Sciatic nerve (tissue), 2 donors: Measurements from ENCODE around the gene KIF5C. TPM values are rescaled to one million over a fixed set of nuclear protein-coding genes. Genes with fewer than 3 reads are reported as not detected.

ENCODE experiments used
- ATAC-seq: fragments of 200-7000 bp; cut with Tn5 transposase; one replicate; pipeline ENCODE4 v1.9.1; 2020; ENCODE audit warnings: mild to moderate bottlenecking, moderate library complexity
- DNase-seq: peaks from one replicate; pipeline ENCODE4 v3.0.0-alpha.2; 2020; ENCODE audit warnings: low spot score
- intact Hi-C: fragments of 100-400 bp; cut with DNase I; formaldehyde crosslinking; loops from one replicate; pipeline ENCODE4 v1.14.2; 2022
- total RNA-seq: library from RNA; stranded (reverse); fragmentation: NEBNext Ultra II Directional; extraction: Animal tissue kit (Norgen Biotek cat#: 25700); gene quantifications from one replicate; pipeline ENCODE4 v1.2.1, GENCODE V29; 2021
- donor health status: DM: no; HTN: no; CAD: no.
- donor health status: DM: no; HTN: no; CAD: no.

The KIF5C gene
- total RNA-seq, 1 donor from 2014 or later, result 62.7 TPM

GRCh38 chr2:149023091-149023490 is 148.1 kb downstream of the KIF5C start:
- no peak for DNase-seq
- intact Hi-C loops, result no loop called here
- no peak for ATAC-seq

DNA sequence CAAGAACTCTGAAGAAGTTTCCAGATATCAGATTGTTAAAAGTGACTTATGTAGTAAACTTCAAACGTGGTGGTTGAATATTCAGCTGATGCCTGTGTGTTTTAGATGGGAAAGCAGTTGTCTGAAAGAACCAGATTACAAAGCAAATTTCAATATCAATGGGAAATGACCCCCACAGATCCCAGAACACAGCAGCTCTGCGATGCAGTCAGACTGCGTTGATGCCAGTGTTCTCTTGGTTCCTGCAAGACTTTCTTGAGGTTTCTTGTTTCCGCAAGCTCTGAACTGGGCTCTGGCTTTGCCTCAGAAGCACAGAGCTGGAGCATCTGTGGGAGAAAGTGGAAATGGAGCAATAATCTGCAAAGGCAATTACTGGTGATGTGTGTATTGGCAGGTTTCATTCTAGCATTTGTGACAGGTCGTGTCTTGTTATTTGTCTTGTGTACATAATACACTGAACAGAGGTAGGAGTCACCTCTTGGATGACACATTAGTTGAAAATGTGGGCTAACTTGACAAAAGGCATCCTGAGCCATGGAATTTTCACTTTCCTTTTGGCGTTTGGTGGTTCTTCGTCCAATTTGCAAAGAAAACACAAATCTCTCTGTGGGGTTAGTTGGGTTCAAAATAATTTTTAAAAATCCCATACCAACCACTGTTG is 152.7 kb downstream of the KIF5C start:
- intact Hi-C loops, result no loop called here
- no peak for DNase-seq
- no peak for ATAC-seq

DNA sequence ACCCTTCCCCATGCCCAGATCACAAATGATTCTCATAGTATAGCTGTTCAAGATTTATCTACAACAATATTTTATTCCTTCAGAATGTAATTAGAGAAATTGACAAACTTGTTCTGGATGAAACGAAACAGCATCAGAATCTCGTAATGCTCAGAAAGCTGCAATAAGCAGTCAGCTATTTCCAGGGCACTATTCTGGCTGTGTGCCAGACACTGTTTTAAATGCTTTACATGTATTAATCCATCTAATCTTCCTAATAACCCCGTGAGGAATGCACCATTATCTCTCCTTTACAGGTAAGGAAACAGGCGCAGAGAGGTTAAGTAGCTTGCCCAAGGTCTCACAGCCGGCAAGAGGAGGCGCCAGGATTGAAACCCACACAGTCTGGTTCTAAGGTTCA is 153.3 kb downstream of the KIF5C start:
- intact Hi-C loops, result no loop called here
- DNase-seq (no peak), ATAC-seq (no peak)

- ATAC-seq, result no peak
- intact Hi-C loops, result no loop called here
- DNase-seq, result no peak
These were observed 153.9 kb downstream of the KIF5C start for GRCh38 chr2:149028891-149029290.

GRCh38 chr2:149029307-149029965 is 154.4 kb downstream of the KIF5C start:
- ATAC-seq, result no peak
- intact Hi-C loops, result no loop called here
- DNase-seq, result no peak

DNA sequence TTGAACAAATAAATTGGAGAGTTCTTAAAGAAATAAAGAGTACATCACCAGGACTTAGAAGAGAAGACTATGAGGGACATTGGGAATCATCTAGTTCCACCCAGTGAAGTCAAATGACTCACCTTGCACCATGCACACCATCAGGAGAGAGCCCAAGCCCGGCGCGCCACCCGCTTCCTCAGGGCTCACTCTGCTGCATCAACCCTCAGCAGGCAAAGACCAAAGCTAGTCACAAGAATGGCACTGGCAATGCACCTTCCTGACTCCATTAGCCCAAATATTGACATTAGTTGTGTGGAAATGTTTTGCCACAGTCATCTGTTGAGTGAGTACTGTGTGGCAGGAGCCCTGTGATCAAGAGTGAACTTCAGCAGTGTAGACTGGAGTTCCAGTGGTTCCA is 156.4 kb downstream of the KIF5C start:
- intact Hi-C loops, result no loop called here
- DNase-seq (no peak), ATAC-seq (no peak)

- DNase-seq (no peak), ATAC-seq (no peak)
- intact Hi-C loops, result no loop called here
These were observed 158.7 kb downstream of the KIF5C start for GRCh38 chr2:149033716-149034115.

DNA sequence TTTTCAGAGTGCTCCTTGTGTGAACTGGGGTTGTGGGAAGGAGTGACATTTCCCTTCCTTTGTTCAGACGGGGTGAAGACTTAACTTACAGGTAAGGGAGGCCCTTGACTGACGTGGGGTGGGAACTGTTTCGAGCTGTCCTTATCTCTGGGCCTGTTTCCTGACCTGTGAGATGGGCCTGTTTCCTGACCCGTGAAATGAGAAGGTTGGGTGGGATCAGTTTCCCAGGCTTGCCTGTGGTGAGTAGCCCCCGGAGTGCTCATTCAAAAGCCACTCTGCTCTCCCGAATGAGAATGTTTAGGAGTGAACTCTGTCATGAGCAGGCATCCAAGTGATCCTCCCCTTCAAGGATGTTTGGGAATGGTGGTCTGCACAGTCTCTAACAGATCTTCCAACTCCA is 159.4 kb downstream of the KIF5C start:
- intact Hi-C loops, result no loop called here
- no peak for ATAC-seq
- no peak for DNase-seq

GRCh38 chr2:149036507-149037293 is 161.7 kb downstream of the KIF5C start:
- ATAC-seq (no peak), DNase-seq (no peak)
- intact Hi-C loops, result no loop called here

- intact Hi-C loops, result no loop called here
- no peak for ATAC-seq
- no peak for DNase-seq
These were observed 162.8 kb downstream of the KIF5C start for GRCh38 chr2:149037851-149038250.

DNA sequence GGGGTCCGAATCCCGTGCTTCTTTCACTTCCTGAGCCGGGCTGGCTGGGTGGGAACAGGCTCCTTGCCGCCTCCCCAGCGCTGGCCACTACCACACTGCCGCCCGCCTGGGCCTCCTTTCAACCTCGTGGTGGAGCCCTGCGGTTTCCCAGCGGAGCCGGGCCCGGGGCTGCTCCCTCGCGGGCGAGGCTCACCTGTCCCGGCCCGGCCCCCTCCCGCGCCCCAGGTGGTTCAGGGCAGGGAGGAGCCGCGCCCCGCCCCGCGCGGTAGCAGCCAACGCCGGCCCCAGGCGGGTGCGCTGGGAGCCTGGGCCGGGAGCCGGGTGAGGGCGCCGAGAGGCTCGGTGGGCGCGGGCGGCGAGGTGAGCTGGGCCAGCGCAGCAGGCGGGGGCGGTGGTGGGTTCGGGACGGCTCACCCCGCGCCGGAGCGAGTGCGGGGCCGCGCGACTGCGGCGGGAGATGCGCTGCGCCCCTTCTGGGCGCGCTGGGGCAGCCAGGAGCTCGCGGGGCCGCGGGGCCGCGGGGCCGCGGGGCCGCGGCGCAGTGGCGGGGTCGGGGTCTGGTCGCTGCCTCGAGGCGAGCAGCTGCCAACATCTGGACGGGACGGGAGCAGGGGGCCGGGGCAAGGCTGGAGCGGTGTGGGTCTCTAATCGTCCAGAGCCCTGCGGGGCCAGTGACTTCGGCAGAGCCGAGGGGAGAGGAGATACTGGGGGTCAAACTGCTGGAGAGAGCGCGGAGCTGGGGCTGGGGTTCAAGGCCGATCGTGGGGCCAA is 163.6 kb downstream of the KIF5C start, which contains the start of gene LYPD6B:
TSS of gene LYPD6B (plus strand) at position 258 of the 771 bp plus-strand sequence. CDS start 92,250 bp downstream, outside the sequence.
- DNase-seq (no peak), ATAC-seq (peak; percentile 17)
- intact Hi-C loops, result no loop called here

DNA sequence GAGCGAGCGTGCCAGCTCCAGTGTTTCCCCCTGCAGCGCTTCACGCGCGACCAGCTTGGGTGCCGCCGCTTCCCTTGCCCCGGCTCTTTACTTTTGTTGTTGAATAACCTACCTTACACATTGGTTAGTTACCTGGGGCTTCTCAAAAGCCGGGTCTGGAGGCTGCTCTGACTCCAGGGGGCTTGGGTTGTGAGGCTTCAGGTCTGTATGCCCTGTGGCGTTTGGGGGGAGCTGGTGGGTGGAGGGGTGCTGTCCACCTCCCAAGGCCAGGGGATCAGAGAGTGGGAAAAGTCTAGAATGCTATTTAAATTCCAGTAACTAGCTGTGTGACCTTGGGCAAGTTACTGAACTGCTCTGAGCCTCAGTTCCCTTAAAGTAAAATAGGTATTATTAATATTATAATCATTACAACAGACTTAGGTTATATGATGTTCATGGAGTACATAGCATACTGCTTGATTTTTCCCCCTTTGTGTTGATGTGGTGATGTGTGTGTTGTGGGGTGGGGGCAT is 164.2 kb downstream of the KIF5C start:
- intact Hi-C loops, result no loop called here
- ATAC-seq, result no peak
- DNase-seq, result no peak

DNA sequence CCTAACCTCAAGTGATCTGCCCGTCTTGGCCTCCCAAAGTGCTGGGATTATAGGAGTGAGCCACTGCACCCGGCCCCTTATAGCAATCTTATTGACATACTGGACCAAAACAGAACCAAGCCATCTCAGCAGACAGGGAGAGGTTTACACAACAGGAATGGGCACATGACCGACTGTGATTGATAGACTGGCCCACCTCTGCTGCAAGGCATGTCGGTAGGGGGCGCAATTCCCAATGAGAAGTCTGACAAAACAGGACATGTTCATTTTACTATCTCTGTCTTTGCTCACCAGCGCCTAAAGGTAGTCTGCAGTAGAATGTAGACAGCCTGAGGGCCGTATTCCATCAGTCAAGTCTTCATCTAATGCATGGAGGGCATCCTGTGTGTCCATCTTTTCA is 165.4 kb downstream of the KIF5C start:
- ATAC-seq (no peak), DNase-seq (no peak)
- intact Hi-C loops, result no loop called here

- intact Hi-C loops, result no loop called here
- DNase-seq, result no peak
- ATAC-seq, result no peak
These were observed 166.5 kb downstream of the KIF5C start for GRCh38 chr2:149041482-149041881.

DNA sequence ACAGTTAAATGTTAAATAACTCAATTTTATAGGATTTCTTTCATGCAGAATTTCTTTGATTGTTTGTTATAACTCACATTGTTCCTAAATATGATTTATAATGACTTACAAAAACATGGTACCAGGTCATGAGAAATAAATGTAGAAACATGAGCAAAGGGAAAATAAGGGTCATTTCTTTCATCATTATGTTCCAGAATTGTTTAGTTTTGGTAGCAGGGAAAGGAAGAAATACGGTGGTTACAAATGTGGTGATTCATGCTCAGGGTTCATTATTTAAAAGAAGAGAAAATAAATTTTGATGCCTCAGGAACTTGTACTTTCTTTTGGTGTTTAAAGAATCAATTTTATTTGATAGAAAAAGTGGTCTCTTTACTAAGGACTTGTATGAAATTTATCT is 167.9 kb downstream of the KIF5C start:
- intact Hi-C loops, result no loop called here
- ATAC-seq (no peak), DNase-seq (no peak)

DNA sequence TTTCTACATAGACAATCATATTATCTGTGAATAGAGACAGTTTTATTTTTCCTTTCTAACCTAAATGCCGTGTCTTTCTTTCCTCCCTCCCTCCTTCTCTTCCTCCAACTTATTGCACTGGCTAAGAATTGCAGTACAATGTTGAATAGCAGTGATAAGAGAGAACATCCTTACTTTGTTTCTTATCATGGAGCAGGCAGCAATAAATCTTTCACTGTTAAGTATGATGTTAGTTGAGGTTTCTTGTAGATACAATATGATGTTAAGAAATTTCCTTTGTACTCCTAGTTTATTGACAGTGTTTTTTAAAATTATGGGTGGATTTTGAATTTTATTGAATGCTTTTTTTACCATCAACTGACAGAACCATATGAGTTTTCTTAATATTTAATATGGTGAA is 169.5 kb downstream of the KIF5C start:
- DNase-seq (no peak), ATAC-seq (no peak)
- intact Hi-C loops, result no loop called here

- intact Hi-C loops, result no loop called here
- ATAC-seq, result no peak
- DNase-seq, result no peak
These were observed 172.1 kb downstream of the KIF5C start for GRCh38 chr2:149047118-149047517.

- intact Hi-C loops, result no loop called here
- ATAC-seq (no peak), DNase-seq (no peak)
These were observed 174.1 kb downstream of the KIF5C start for GRCh38 chr2:149049142-149049541.

- peak; percentile 78 for ATAC-seq
- no peak for DNase-seq
- intact Hi-C loops, result no loop called here
These were observed 175.2 kb downstream of the KIF5C start for GRCh38 chr2:149050188-149050587.
